Gastroesophageal sphincter (tissue), 4 donors: ENCODE results near the gene CAVIN3. TPM values are rescaled to one million over a fixed set of nuclear protein-coding genes. Genes with fewer than 3 reads are reported as not detected.

ENCODE experiments used
- ATAC-seq: fragments of 150-250 bp; one replicate; pipeline ENCODE4 v1.9.1; 2016; ENCODE audit warnings: mild to moderate bottlenecking, moderate library complexity
- H3K27ac ChIP-seq, 4 donors: fragments of 200-600 bp; sonication (generic) in 3 of 4; 1 replicate in 3 of 4; 2 replicates in 1 of 4; pipeline ENCODE4 v1.5.1; 2016 to 2019
- H3K27me3 ChIP-seq: fragments of 200-600 bp; sonication (generic); one replicate; pipeline ENCODE4 v1.5.1; 2019
- H3K36me3 ChIP-seq, 2 donors: fragments of 200-600 bp; sonication (generic); one replicate each; pipeline ENCODE4 v1.5.1; 2019; ENCODE audit warnings: control low read depth in 1 of 2
- H3K4me1 ChIP-seq, 3 donors: fragments of 200-600 bp; sonication (generic); 1 replicate in 2 of 3; 2 replicates in 1 of 3; pipeline ENCODE4 v1.5.1; 2016 to 2019; ENCODE audit warnings: control low read depth in 2 of 3
- H3K4me3 ChIP-seq, 2 donors: fragments of 200-600 bp; sonication (generic); one replicate each; pipeline ENCODE4 v1.5.1; 2019; ENCODE audit warnings: mild to moderate bottlenecking in 1 of 2, moderate library complexity in 1 of 2
- H3K9me3 ChIP-seq, 3 donors: fragments of 200-600 bp; sonication (generic); one replicate each; pipeline ENCODE4 v1.5.1; 2017 to 2019; ENCODE audit warnings: control low read depth in 2 of 3
- EP300 ChIP-seq: sonication (generic); formaldehyde crosslinking; IDR thresholded peaks from one replicate; pipeline ENCODE4 v1.6.1; 2017; ENCODE audit warnings: antibody characterized with exemption, mild to moderate bottlenecking
- POLR2A ChIP-seq, 2 donors: fragments of 450-650 bp; IDR thresholded peaks; one replicate each; pipeline ENCODE4 v1.6.1; 2017; ENCODE audit warnings: antibody characterized with exemption in 2 of 2, mild to moderate bottlenecking in 2 of 2, moderate library complexity in 1 of 2
- POLR2AphosphoS5 ChIP-seq: sonication (generic); formaldehyde crosslinking; IDR thresholded peaks from one replicate; pipeline ENCODE4 v1.6.1; 2017; ENCODE audit warnings: antibody characterized with exemption
- WGBS, 2 donors: methylation state at CpG; one replicate each; pipeline ENCODE4 v1.1.5; 2018; ENCODE audit warnings: low coverage in 1 of 2; 5-methylcytosine and 5-hydroxymethylcytosine counted together
- total RNA-seq, 4 donors: library from RNA; depleted of rRNA; stranded (reverse); fragments of >200 nt; gene quantifications; one replicate each; pipeline ENCODE4 v1.1.0, GENCODE V29; 2016
- TF ChIP-seq, protein P1 (sequence below), 4 experiments: fragments of 200-600 bp in 2 of 4; fragments of 450-650 bp in 2 of 4; sonication (generic) in 1 of 4; IDR thresholded peaks; one replicate each; pipeline ENCODE4 v1.5.1; 2017 to 2019; ENCODE audit warnings: antibody characterized with exemption in 4 of 4, mild to moderate bottlenecking in 2 of 4, moderate library complexity in 2 of 4

CAVIN3 gene
- total RNA-seq, 4 donors from 2014 or later = 164 to 313 (median 211) TPM

DNA sequence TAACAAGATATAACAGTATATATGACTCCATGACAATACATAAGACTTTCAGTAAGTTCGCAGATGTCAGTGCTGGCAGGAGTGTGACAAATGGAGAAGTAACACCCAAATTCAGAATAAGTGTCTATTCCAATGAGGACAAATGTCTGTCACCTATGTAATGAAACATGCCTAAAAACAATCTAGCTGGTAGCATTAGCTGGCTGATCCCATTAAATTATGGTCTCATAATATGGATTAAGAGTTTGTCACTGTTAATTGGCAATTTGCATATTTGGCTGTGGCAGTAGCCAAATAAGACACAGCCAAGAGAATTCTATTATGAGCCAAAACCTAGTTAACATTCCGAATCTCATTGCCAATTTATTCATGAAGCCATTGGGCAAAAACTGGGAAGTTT, 30.2 kb upstream of the CAVIN3 start:
- TF ChIP-seq, protein P1, sequence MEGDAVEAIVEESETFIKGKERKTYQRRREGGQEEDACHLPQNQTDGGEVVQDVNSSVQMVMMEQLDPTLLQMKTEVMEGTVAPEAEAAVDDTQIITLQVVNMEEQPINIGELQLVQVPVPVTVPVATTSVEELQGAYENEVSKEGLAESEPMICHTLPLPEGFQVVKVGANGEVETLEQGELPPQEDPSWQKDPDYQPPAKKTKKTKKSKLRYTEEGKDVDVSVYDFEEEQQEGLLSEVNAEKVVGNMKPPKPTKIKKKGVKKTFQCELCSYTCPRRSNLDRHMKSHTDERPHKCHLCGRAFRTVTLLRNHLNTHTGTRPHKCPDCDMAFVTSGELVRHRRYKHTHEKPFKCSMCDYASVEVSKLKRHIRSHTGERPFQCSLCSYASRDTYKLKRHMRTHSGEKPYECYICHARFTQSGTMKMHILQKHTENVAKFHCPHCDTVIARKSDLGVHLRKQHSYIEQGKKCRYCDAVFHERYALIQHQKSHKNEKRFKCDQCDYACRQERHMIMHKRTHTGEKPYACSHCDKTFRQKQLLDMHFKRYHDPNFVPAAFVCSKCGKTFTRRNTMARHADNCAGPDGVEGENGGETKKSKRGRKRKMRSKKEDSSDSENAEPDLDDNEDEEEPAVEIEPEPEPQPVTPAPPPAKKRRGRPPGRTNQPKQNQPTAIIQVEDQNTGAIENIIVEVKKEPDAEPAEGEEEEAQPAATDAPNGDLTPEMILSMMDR (IDR thresholded peaks at IDR 0.05) = no peak
- TF ChIP-seq EP300 (no peak), POLR2A (IDR thresholded peaks at IDR 0.05) (no peak), POLR2AphosphoS5 (no peak)
- Histone ChIP-seq H3K27ac (no peak overlapping the region), H3K36me3 (peaks cover 0 to 3% of the 10 kb centered on the region in 2 donors), H3K9me3 (no peaks in the 10 kb centered on the region), H3K27me3 (no peaks in the 10 kb centered on the region), H3K4me3 (no peak overlapping the region), H3K4me1 (peaks cover 0 to 9% (median 0%) of the 10 kb centered on the region in 3 donors)
- WGBS, 2 donors = 63 to 69% methylated on average over 2 of the region's 2 CpGs
- no peak for ATAC-seq

DNA sequence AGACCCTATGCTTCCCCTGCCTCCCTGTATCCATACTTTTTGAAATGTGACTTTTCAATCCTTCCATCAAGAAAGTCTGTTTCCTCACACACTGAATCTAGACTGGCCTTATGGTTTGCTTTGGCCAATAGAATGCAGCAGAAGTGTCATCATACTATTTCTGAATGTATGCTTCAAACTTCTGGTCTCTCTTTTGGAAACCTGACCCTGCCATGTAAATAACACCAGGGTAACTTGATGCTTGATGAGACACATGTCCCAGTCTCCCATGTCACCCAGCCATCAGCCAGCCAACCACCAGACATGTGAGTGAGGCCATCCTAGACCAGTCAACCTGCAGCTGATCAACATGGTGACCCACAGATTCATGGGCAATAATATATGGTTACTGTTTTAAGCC, 29.7 kb upstream of the CAVIN3 start:
- H3K36me3 ChIP-seq = peaks cover 0 to 5% of the 10 kb centered on the region in 2 donors
- no peaks in the 10 kb centered on the region for H3K27me3 ChIP-seq
- TF ChIP-seq, protein P1 (IDR thresholded peaks at IDR 0.05) = no peak
- no peak for TF ChIP-seq POLR2A (IDR thresholded peaks at IDR 0.05)
- TF ChIP-seq EP300 = no peak
- no peak for TF ChIP-seq POLR2AphosphoS5
- peaks cover 0 to 9% (median 0%) of the 10 kb centered on the region in 3 donors for H3K4me1 ChIP-seq
- H3K9me3 ChIP-seq = no peaks in the 10 kb centered on the region
- H3K4me3 ChIP-seq = no peak overlapping the region
- no peak for ATAC-seq
- no peak overlapping the region for H3K27ac ChIP-seq

DNA sequence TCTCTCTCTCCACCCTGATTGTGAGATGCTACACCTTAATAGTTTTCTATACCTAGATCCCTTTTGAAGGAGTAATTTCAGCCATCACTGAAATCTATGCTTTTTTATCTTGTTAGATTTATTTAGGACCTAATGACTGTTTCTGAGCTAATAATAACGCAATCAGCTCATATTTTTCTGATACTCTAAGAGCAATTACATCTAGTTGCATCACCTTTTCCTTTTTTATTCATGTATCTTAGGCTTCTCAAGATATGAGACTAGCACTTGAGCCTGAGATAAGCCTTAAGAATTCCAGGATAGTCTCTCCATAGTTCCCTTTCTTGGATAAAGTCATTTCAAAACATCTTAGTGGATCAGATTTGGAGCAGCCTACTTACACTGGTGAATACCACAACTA, 25.1 kb upstream of the CAVIN3 start:
- Histone ChIP-seq H3K4me3 (no peak overlapping the region), H3K27ac (no peak overlapping the region), H3K36me3 (peaks cover 0 to 29% of the 10 kb centered on the region in 2 donors), H3K27me3 (no peaks in the 10 kb centered on the region), H3K4me1 (no peaks in the 10 kb centered on the region), H3K9me3 (no peaks in the 10 kb centered on the region)
- WGBS, 2 donors = 91 to 100% methylated on average over 1 of the region's 1 CpG
- TF ChIP-seq POLR2A (IDR thresholded peaks at IDR 0.05) (no peak), EP300 (no peak), POLR2AphosphoS5 (no peak)
- TF ChIP-seq, protein P1 (IDR thresholded peaks at IDR 0.05) = no peak
- no peak for ATAC-seq

DNA sequence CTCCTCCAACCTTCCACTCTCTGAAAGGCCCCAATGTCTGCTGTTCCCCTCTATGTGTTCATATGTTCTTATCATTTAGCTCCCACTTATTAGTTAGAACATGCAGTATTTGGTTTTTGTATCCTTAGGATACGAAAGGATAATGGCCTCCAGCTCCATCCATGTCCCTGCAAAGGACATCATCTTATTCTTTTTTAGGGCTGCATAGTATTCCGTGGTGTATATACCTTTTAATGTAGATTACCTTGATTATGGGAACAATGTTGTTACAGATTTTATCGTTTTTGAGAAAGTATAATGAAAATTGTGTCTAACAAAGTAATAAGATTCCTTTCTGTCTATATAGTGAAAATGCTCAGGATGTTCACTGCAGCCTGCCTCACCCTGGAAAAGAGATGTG, 16.0 kb upstream of the CAVIN3 start:
- no peaks in the 10 kb centered on the region for H3K9me3 ChIP-seq
- no peak overlapping the region for H3K4me3 ChIP-seq
- H3K36me3 ChIP-seq = peaks cover 0 to 60% of the 10 kb centered on the region in 2 donors
- ATAC-seq = no peak
- peaks cover 0 to 11% (median 4%) of the 10 kb centered on the region in 3 donors for H3K4me1 ChIP-seq
- TF ChIP-seq POLR2A (IDR thresholded peaks at IDR 0.05) = no peak
- TF ChIP-seq EP300 = no peak
- TF ChIP-seq POLR2AphosphoS5 = no peak
- TF ChIP-seq, protein P1 (IDR thresholded peaks at IDR 0.05) = no peak
- 87 to 96% methylated on average over 3 of the region's 3 CpGs for WGBS, 2 donors
- no peak overlapping the region for H3K27ac ChIP-seq
- H3K27me3 ChIP-seq = no peaks in the 10 kb centered on the region

DNA sequence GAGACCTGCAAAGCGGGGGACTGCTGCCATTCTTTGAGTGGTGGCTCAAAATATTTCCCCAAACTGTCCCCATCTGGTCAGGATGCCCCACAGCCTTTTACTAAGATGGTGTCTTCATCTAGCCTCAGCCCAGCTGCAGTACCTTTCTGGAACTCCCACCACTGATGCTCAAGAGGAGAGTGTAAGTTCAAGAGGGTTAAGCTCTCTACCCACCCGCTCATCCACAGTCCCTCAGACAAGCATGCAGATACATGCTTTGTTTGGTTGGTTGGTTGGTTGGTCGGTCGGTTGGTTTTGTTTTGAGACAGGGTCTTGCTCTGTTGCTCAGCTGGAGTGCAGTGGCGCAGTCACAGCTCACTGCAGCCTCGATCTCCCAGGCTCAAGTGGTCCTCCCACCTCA, 14.5 kb upstream of the CAVIN3 start:
- no peaks in the 10 kb centered on the region for H3K27me3 ChIP-seq
- no peak overlapping the region for H3K4me3 ChIP-seq
- peaks cover 0 to 11% (median 4%) of the 10 kb centered on the region in 3 donors for H3K4me1 ChIP-seq
- H3K9me3 ChIP-seq = no peaks in the 10 kb centered on the region
- 97 to 100% methylated on average over 1 to 5 of the region's 6 CpGs for WGBS, 2 donors
- H3K36me3 ChIP-seq = peaks cover 0 to 72% of the 10 kb centered on the region in 2 donors
- ATAC-seq = no peak
- H3K27ac ChIP-seq = no peak overlapping the region
- TF ChIP-seq EP300 (no peak), POLR2AphosphoS5 (no peak), POLR2A (IDR thresholded peaks at IDR 0.05) (no peak)
- TF ChIP-seq, protein P1 (IDR thresholded peaks at IDR 0.05) = no peak
